ENCODE results near the gene SNTB2.
"Not testable (repeated sequence)": the region's sequence is repeated elsewhere in the genome, so short reads cannot be mapped to it uniquely, and the experiment has no call there.

Gene SNTB2

GRCh38 chr16:69286941-69287713, 100.2 kb downstream of the SNTB2 start:
- DNase-seq (ENCODE audit: low spot score): peak; percentile 30

- DNase-seq (ENCODE audit: low spot score): not testable (repeated sequence)
These were observed 104.7 kb downstream of the SNTB2 start for GRCh38 chr16:69291657-69292056.

DNA sequence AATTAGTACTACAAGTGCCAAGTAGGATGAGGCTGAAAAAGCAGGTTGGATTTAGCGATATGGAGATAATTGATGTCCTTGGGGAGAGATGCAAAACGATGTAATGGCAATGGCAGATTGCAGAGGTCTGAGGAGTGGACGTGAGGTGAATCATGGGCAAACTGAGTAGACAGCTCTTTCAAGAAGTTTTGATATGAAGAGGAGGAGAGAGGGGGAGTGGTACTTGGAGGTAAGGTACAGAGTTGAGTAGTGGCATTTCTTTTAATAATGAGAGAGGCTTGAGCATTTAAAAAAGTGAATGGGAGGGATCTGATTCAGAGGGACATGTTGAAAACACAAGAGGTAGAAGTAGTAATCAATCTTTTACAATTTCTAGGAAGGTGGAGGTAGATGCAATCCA, 106.4 kb downstream of the SNTB2 start:
- no peak for DNase-seq (ENCODE audit: low spot score)

DNA sequence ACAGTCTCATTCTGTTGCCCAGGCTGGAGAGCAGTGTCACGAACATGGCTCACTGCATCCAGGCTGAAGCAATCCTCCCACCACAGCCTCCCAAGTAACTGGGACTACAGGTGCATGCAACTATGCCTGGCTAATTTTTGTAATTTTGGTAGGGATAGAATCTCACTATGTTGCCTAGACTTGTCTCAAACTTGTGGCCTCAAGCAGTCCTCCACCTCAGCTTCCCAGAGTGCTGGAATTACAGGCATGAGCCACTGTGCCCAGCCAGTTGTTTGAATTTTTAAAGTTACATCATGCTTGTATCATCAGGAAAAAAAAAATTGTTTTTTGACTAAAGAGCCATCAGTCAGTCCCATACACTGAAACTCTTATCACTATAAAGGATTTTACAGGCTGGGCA, 107.1 kb downstream of the SNTB2 start:
- no peak for DNase-seq (ENCODE audit: low spot score)

GRCh38 chr16:69296771-69297170, 109.8 kb downstream of the SNTB2 start:
- not testable (repeated sequence) for DNase-seq (ENCODE audit: low spot score)

GRCh38 chr16:69298261-69298660, 111.3 kb downstream of the SNTB2 start:
- DNase-seq (ENCODE audit: low spot score): no peak

DNA sequence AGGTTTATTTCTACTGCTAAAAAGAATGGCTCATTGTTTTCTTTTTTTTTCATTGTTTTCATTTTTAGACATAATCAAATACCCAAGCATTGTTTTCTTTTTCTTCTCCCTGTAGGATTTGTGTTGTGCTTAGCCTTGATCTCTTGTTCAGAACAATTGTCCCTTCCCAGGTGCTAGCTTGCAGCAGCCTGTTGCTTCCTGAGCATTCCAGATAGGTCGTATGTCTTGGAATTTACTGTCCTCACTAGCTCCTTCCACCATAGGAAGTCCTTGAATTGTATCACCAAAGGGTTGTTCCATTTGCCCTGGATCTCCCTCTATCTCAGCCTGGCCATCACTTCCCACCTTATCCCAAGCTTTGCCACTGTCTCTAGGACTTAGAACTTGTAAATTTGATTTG, 114.2 kb downstream of the SNTB2 start:
- no peak for DNase-seq (ENCODE audit: low spot score)

DNA sequence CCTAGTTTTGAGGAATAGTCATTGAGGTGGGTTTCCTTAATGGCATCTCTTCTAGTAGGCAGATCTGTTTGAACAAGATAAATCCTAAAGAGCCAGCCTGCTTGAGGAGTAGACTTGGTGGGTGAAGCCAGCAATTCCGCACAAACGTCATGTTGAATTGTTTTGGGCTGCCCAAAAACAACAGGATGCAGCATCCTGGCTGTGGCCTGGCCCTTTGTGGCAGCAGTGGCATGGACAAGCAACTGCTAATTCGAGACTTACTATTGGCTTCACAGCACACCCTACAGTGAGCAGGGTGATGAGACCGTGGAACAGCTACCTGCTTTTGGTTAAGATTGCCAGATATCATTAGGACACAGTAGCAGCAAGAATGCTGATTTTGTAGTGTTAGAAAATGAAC, 114.9 kb downstream of the SNTB2 start:
- no peak for DNase-seq (ENCODE audit: low spot score)

GRCh38 chr16:69302301-69302700, 115.3 kb downstream of the SNTB2 start:
- DNase-seq (ENCODE audit: low spot score): no peak

DNA sequence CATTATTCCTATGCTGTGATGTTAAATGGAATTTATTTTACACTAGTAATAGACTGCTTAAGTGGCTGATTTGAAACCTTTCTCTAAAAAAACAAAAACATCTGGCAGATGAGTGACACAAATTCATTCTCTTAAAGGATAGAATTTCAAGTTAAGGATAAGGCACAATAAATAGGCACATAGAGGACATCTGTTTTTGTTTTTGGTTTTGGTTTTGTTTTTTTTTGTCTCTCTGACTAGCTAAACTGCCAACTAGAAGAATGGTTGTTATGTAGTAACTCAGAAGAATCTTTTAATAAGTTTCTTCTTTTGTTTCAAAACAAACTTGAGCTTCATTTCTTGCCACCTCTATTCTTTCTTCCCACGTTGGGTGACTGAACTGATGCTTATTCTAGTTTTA, 119.1 kb downstream of the SNTB2 start:
- no peak for DNase-seq (ENCODE audit: low spot score)

DNA sequence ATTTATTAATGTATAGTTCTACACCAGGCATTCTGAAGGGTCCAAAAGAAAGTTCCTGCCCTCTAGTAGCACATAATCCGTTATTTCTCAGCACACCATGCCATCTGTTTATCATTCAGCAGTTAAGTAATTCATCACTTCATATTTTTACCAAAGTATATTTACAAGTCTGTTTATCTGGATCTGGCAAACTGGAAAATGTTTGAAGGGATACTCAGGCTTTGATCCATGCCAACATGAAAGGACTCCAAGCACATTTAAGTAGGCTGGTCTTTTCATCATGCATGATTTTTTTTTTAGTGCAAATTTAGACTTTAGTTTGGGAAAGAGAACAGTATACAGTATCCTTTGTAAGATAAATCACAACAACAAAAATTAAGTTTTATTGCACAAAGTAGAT, 120.1 kb downstream of the SNTB2 start:
- no peak for DNase-seq (ENCODE audit: low spot score)

DNA sequence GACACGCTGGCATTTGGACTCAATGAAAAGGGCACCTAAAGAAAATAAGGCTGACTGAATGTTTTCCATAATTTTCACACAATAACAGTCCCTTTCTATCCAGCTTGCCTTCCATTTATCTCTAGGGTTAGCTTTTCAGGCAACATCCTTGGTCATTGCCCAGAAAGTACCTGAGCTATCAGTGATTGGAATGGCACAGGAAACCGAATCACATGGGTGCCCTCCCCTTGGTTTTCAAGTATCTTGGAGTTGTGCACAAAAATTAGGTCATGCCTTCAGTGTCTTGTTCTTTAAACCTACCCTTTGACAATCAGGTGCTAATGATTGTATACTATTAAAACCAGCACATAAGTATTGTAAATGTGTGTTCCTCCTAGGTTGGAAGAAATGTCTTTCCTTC, 120.9 kb downstream of the SNTB2 start:
- no peak for DNase-seq (ENCODE audit: low spot score)

DNA sequence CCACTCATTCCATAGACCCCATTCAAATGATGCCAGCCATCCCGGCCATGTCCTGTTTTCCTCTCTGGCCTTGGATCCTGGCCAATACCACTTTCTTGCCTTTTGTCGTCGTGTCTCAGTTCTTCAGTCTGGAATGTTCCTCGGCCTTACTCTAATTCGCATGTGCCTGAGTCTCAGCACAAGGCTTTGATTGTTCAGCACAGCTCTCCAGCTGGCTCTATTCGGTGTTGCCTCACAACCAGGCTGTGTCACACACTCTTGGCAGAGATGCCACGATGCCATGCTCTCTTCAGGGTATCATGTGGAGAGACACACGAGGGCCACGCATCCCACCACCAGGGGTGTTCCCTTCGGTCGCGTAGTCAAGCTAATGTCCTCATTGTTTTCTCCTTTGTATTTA, 122.4 kb downstream of the SNTB2 start:
- no peak for DNase-seq (ENCODE audit: low spot score)

GRCh38 chr16:69310653-69311532, 123.9 kb downstream of the SNTB2 start, which contains the start of gene VPS4A:
VPS4A (plus strand) TSS chr16:69311350; CDS start chr16:69311512, 162 bp downstream.
- peak; percentile 98 for DNase-seq (ENCODE audit: low spot score)

GRCh38 chr16:69311533-69312387, 124.8 kb downstream of the SNTB2 start:
- peak; percentile 60 for DNase-seq (ENCODE audit: low spot score)

GRCh38 chr16:69313469-69313868, 126.5 kb downstream of the SNTB2 start:
- DNase-seq (ENCODE audit: low spot score): no peak

DNA sequence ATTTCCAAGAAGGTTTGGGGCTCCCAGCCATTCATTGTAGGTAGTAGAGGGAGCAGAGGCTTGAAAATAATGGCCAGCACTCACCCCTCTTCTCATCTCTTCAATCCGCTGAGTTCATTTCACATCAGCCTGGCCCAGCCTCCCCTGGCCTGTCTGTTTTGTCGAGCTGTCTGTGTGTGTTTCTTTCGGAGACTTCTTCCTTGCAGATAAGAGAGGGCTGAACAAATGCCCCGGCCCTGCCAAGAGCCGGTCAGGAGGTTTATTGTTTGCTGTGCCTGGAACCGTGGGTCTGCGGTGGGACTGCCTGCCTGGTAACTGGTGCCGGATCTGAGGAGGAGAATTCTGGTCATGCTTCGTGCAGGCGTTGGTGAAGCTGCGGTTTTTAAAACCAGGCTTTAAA, 127.6 kb downstream of the SNTB2 start:
- no peak for DNase-seq (ENCODE audit: low spot score)

DNA sequence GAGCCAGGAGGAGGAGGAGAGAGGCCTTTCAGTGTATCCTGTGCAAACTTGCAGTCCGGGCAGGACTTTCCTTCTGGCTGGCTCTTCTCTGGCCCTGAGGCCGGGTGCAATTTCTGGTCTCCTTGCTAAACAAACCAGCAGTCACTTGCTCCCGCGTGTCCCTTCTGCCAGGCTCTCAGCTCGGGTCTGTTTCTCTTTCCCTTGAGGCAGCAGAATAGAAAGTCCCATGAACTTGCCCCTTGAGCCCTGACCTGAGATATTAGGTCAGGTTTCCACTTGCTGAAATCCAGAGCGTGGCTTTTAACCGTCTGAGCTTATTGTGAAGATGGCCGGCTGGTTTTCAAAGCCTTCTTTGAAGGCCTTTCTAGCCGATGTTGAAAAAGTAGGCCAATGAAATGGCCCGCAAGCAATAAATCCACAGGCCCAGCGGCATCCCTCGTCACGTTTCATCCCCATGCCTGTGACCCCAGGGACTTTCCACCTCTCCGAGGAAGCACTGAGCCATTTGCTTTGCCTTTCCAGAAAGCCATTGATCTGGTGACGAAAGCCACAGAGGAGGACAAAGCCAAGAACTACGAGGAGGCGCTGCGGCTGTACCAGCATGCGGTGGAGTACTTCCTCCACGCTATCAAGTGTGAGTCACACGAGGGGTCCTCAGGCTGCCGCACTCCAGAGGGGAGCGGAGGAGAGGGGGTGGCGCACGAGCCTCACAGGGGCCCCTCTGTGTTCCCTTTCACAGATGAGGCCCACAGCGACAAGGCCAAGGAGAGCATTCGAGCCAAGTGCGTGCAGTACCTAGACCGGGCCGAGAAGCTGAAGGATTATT, 128.7 kb downstream of the SNTB2 start:
- DNase-seq (ENCODE audit: low spot score): no peak

- no peak for DNase-seq (ENCODE audit: low spot score)
These were observed 129.7 kb downstream of the SNTB2 start for GRCh38 chr16:69316595-69317034.

GRCh38 chr16:69318177-69318910, 131.4 kb downstream of the SNTB2 start:
- DNase-seq (ENCODE audit: low spot score): no peak

DNA sequence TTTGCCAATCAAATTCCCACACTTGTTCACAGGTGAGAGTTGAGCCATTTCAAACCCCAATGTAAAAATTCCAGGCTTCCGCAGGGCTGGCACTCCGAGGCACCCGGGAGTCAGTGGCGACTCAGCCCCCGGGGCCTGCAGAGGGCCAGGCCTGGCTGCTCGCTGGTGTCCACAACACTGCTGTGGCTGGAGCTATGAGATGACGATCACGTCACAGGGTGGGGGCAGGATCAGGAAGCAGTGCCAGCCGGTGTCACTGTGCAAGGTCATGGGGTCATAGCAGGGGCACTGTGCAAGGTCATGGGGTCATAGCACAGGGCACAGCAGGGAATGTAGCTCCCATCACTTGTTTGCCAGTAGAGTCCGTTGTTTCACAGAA, 131.9 kb downstream of the SNTB2 start:
- DNase-seq (ENCODE audit: low spot score): no peak
